GM12892 (cell line): ENCODE data around the gene TRIM54.

ENCODE experiments used
- POLR2AphosphoS5 ChIP-seq: IDR thresholded peaks from 2 replicates; pipeline ENCODE4 v1.6.1; 2011; ENCODE audit warnings: low read depth, low read length, control low read depth
- TAF1 ChIP-seq: IDR thresholded peaks from 2 replicates; pipeline ENCODE4 v1.6.1; 2011; ENCODE audit warnings: low read depth, mild to moderate bottlenecking, control low read depth, low read length, borderline replicate concordance

DNA sequence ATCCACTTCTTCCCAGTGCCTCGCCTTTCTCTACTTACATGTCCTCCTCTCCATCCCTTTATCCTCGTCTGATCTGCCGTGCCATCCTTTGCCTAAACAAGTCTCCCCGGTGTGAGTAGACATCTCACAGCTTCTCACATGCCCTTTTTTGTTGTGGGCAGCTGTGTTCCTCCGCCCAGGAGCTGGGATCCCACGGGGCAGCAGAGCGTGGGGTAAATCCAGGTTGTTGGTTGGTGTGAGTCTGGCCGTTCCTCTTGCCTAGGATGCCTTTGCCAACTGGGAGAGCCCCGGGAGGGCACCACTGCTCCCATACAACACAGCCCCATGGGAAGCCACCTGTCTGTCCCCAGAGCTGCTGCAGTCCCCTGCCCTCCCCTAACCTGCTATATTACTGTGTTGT lies 41.8 kb upstream of the TRIM54 start:
- TF ChIP-seq POLR2AphosphoS5 (no peak), TAF1 (no peak)
